Amniotic epithelial cell (primary cell): ENCODE measurements around the gene KDM2A.
A peak's percentile ranks its signal among the peaks of the same experiment; 100 is the strongest.

Experiments used
- DNase-seq: peaks from one replicate; pipeline ENCODE4 v3.0.0-alpha.2; 2010; ENCODE audit warnings: low read depth

KDM2A gene

GRCh38 chr11:67118801-67119584, at the start of gene KDM2A:
Gene KDM2A (plus strand): TSS chr11:67119263. CDS start chr11:67121317, 2,054 bp downstream.
- peak; percentile 98 for DNase-seq

- peak; percentile 54 for DNase-seq
Measured at GRCh38 chr11:67071420-67072284, 47.4 kb upstream of the KDM2A start.

GRCh38 chr11:67072295-67072694, 46.8 kb upstream of the KDM2A start:
- no peak for DNase-seq

GRCh38 chr11:67073908-67074307, 45.2 kb upstream of the KDM2A start:
- DNase-seq: no peak

GRCh38 chr11:67076202-67076601, 42.9 kb upstream of the KDM2A start:
- DNase-seq: no peak

- DNase-seq: no peak
Measured at GRCh38 chr11:67079065-67079705, 39.9 kb upstream of the KDM2A start.

- no peak for DNase-seq
Measured at GRCh38 chr11:67082071-67082791, 36.8 kb upstream of the KDM2A start.

- DNase-seq: no peak
Measured at GRCh38 chr11:67083786-67084366, 35.2 kb upstream of the KDM2A start.

- no peak for DNase-seq
Measured at GRCh38 chr11:67085617-67086016, 33.4 kb upstream of the KDM2A start.

- DNase-seq: no peak
Measured at GRCh38 chr11:67090717-67091116, 28.3 kb upstream of the KDM2A start.

- DNase-seq: no peak
Measured at GRCh38 chr11:67095214-67095507, 23.9 kb upstream of the KDM2A start.

- DNase-seq: no peak
Measured at GRCh38 chr11:67098799-67099429, 20.1 kb upstream of the KDM2A start.

- DNase-seq: no peak
Measured at GRCh38 chr11:67099831-67100324, 19.2 kb upstream of the KDM2A start.

- no peak for DNase-seq
Measured at GRCh38 chr11:67102664-67103063, 16.4 kb upstream of the KDM2A start.

GRCh38 chr11:67105964-67106363, 13.1 kb upstream of the KDM2A start:
- no peak for DNase-seq

GRCh38 chr11:67111261-67111660, 7.8 kb upstream of the KDM2A start:
- DNase-seq: no peak

GRCh38 chr11:67113231-67113721, 5.8 kb upstream of the KDM2A start:
- DNase-seq: no peak

- no peak for DNase-seq
Measured at GRCh38 chr11:67114275-67114896, 4.7 kb upstream of the KDM2A start.

GRCh38 chr11:67116758-67117105, 2.3 kb upstream of the KDM2A start:
- no peak for DNase-seq

- DNase-seq: peak; percentile 57
Measured at GRCh38 chr11:67117176-67117575, 1.9 kb upstream of the KDM2A start.
